K562 (cell line): ENCODE data around the gene ZNF692. TPM values are rescaled to one million over a fixed set of nuclear protein-coding genes. Genes with fewer than 3 reads are reported as not detected.
A peak's percentile ranks its signal among the peaks of the same experiment; 100 is the strongest.

Experiments used
- ASH1L ChIP-seq: fragments of 450-650 bp; IDR thresholded peaks from 2 replicates; pipeline ENCODE4 v1.6.1; 2018; ENCODE audit warnings: borderline replicate concordance, mild to moderate bottlenecking, low read depth; ENCODE audit not compliant: partially characterized antibody
- CC2D1A ChIP-seq: fragments of 450-650 bp; IDR thresholded peaks from 2 replicates; pipeline ENCODE4 v1.6.1; 2017; ENCODE audit warnings: mild to moderate bottlenecking
- CREM ChIP-seq: IDR thresholded peaks from 2 replicates; pipeline ENCODE4 v1.6.1; 2014; ENCODE audit warnings: antibody characterized with exemption, low read depth
- DPF2 ChIP-seq: fragments of 450-650 bp; IDR thresholded peaks from 2 replicates; pipeline ENCODE4 v1.6.1; 2016
- FOXJ3 ChIP-seq: sonication (generic); formaldehyde crosslinking; IDR thresholded peaks from 2 replicates; pipeline ENCODE4 v1.4.0; 2020; ENCODE audit warnings: mild to moderate bottlenecking, missing genetic modification reagents
- GATAD2B ChIP-seq: fragments of 450-650 bp; IDR thresholded peaks from 2 replicates; pipeline ENCODE4 v1.6.1; 2017; ENCODE audit warnings: mild to moderate bottlenecking, borderline replicate concordance
- LARP7 ChIP-seq: fragments of 450-650 bp; IDR thresholded peaks from 2 replicates; pipeline ENCODE4 v1.6.1; 2016
- MAFK ChIP-seq: IDR thresholded peaks from 2 replicates; pipeline ENCODE4 v1.6.1; 2011; ENCODE audit warnings: low read length, improper control_type of control experiment
- NFE2 ChIP-seq: IDR thresholded peaks from 2 replicates; pipeline ENCODE4 v1.6.1; 2014; ENCODE audit warnings: antibody characterized with exemption, low read depth
- NRF1 ChIP-seq, 2 experiments: fragments of 450-650 bp; IDR thresholded peaks in 1 of 2; conservative IDR thresholded peaks in 1 of 2; 2 replicates each; pipeline ENCODE4 v1.6.1; 2014; ENCODE audit warnings: mild to moderate bottlenecking in 2 of 2
- PHB ChIP-seq: fragments of 250-450 bp; sonication (Bioruptor Pico); IDR thresholded peaks from 2 replicates; pipeline ENCODE4 v1.5.0; 2021
- POLR2H ChIP-seq: IDR thresholded peaks from 2 replicates; pipeline ENCODE4 v1.6.1; 2016; ENCODE audit warnings: missing genetic modification characterization, low read depth, mild to moderate bottlenecking, control low read depth, missing compliant biosample characterization, moderate library complexity
- SMC3 ChIP-seq: conservative IDR thresholded peaks from 2 replicates; pipeline ENCODE4 v1.6.1; 2011; ENCODE audit warnings: low read depth, low read length, improper control_type of control experiment; ENCODE audit not compliant: insufficient read depth
- XRCC4 ChIP-seq: IDR thresholded peaks from one replicate; pipeline ENCODE4 v1.6.1; 2011; ENCODE audit not compliant: insufficient read depth, insufficient read length; ENCODE audit errors: extremely low read depth
- ZBTB17 ChIP-seq: fragments of 450-650 bp; formaldehyde crosslinking; IDR thresholded peaks from 2 replicates; pipeline ENCODE4 v1.4.0; 2020; ENCODE audit warnings: mild to moderate bottlenecking
- ZKSCAN1 ChIP-seq: fragments of 150-350 bp; IDR thresholded peaks from 2 replicates; pipeline ENCODE4 v1.6.1; 2016; ENCODE audit warnings: low read depth, low read length
- ZNF217 ChIP-seq: sonication (generic); formaldehyde crosslinking; IDR thresholded peaks from 2 replicates; pipeline ENCODE4 v1.8.0; 2022; ENCODE audit warnings: mild to moderate bottlenecking, missing genetic modification reagents
- ZNF316 ChIP-seq: fragments of 450-650 bp; IDR thresholded peaks from 2 replicates; pipeline ENCODE4 v1.6.1; 2016
- ZNF347 ChIP-seq: fragments of 450-650 bp; formaldehyde crosslinking; IDR thresholded peaks from 2 replicates; pipeline ENCODE4 v1.4.0; 2020; ENCODE audit warnings: low read depth, mild to moderate bottlenecking, moderate library complexity
- polyA plus RNA-seq, 8 experiments: library from polyadenylated mRNA; depleted of rRNA in 4 of 8; stranded (reverse) in 5 of 8; unstranded in 3 of 8; fragments of >200 nt; fragmentation: Nextera tagmentation in 2 of 8; fragmentation: Illumina TruSeq in 1 of 8; extraction: Ambion mirVana in 2 of 8; extraction: Trizol in 1 of 8; gene quantifications; 2 replicates each; pipeline versions ENCODE4 v1.2.1 to v1.2.3, GENCODE V29; 2011 to 2014; ENCODE audit warnings: inconsistent platforms in 1 of 8, missing spikeins in 1 of 8
- total RNA-seq, 7 experiments: library from RNA; depleted of rRNA in 6 of 7; stranded (reverse); fragments of >200 nt in 6 of 7; fragmentation: Illumina TruSeq in 2 of 7; extraction: Trizol in 2 of 7; gene quantifications; 2 replicates each; pipeline versions ENCODE4 v1.2.1 to v1.2.3, GENCODE V29; 2011 to 2021; ENCODE audit warnings: low replicate concordance in 1 of 7
- TF ChIP-seq, protein P1 (sequence below): sonication (generic); IDR thresholded peaks from 2 replicates; pipeline ENCODE4 v1.6.1; 2016
- TF ChIP-seq, protein P2 (sequence below): sonication (generic); formaldehyde crosslinking; IDR thresholded peaks from 2 replicates; pipeline ENCODE4 v1.9.0; 2022; ENCODE audit warnings: mild to moderate bottlenecking, missing genetic modification reagents
- TF ChIP-seq, protein P3 (sequence below), 2 experiments: fragments of 450-650 bp; formaldehyde crosslinking in 1 of 2; IDR thresholded peaks; 2 replicates each; pipeline versions ENCODE4 v1.4.0 to v1.6.1; 2014 to 2020; ENCODE audit warnings: mild to moderate bottlenecking in 2 of 2, borderline replicate concordance in 1 of 2, low read depth in 1 of 2

ZNF692 gene
- total and polyA plus RNA-seq, 9 of the 15 experiments (the other 6 are each of a cell fraction or from before 2014, with no cell fraction given), result 8.4 to 143 (median 55.9) TPM

DNA sequence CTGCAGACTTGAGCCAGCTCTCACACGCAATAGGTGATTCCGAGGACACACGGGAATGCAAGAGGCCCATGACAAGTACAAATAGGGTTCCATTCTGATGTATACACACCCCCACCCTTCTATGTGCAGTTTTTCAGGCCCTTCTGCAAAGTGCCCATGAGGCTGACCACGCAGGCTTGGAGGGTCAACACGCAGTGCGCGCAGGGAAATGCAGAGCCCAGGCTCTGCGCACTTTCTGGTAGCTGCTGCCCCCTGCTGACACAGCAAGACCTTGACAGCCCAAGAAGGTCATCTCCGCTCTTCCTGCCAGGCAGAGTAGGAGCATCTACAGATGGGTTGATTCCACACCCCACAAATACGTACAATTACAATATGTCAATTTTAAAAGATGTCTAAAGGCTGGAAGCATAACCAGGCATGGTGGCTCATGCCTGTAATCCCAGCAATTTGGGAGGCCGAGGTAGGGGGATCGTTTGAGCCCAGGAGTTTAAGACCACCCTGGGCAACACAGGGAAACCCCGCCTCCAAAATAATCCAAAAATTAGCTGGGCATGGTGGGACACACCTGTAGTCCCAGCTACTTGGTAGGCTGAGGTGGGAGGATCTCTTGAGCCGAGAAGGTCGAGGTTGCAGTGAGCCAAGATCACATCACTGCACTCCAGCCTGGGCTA is 51.7 kb downstream of the ZNF692 start (continued):
- TF ChIP-seq ZBTB17 (CRISPR knock-in tag), result no peak
- no peak for TF ChIP-seq GATAD2B
- no peak for TF ChIP-seq ZNF217 (CRISPR knock-in tag)
- peak; percentile 52; the same call in 1 of the 2 replicates for TF ChIP-seq MAFK
- TF ChIP-seq FOXJ3 (CRISPR knock-in tag), result no peak
- no peak for TF ChIP-seq XRCC4
- TF ChIP-seq, protein P1, sequence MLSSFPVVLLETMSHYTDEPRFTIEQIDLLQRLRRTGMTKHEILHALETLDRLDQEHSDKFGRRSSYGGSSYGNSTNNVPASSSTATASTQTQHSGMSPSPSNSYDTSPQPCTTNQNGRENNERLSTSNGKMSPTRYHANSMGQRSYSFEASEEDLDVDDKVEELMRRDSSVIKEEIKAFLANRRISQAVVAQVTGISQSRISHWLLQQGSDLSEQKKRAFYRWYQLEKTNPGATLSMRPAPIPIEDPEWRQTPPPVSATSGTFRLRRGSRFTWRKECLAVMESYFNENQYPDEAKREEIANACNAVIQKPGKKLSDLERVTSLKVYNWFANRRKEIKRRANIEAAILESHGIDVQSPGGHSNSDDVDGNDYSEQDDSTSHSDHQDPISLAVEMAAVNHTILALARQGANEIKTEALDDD, result no peak
- TF ChIP-seq, protein P2, sequence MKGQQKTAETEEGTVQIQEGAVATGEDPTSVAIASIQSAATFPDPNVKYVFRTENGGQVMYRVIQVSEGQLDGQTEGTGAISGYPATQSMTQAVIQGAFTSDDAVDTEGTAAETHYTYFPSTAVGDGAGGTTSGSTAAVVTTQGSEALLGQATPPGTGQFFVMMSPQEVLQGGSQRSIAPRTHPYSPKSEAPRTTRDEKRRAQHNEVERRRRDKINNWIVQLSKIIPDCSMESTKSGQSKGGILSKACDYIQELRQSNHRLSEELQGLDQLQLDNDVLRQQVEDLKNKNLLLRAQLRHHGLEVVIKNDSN (CRISPR knock-in tag), result no peak
- no peak for TF ChIP-seq NFE2
- peak; percentile 91 for TF ChIP-seq SMC3
- peak; percentile 35; the same call in 1 of the 2 replicates for TF ChIP-seq CREM
- TF ChIP-seq POLR2H, result no peak
- TF ChIP-seq CC2D1A, result peak; percentile 79
- no peak for TF ChIP-seq PHB
- TF ChIP-seq, protein P3, sequence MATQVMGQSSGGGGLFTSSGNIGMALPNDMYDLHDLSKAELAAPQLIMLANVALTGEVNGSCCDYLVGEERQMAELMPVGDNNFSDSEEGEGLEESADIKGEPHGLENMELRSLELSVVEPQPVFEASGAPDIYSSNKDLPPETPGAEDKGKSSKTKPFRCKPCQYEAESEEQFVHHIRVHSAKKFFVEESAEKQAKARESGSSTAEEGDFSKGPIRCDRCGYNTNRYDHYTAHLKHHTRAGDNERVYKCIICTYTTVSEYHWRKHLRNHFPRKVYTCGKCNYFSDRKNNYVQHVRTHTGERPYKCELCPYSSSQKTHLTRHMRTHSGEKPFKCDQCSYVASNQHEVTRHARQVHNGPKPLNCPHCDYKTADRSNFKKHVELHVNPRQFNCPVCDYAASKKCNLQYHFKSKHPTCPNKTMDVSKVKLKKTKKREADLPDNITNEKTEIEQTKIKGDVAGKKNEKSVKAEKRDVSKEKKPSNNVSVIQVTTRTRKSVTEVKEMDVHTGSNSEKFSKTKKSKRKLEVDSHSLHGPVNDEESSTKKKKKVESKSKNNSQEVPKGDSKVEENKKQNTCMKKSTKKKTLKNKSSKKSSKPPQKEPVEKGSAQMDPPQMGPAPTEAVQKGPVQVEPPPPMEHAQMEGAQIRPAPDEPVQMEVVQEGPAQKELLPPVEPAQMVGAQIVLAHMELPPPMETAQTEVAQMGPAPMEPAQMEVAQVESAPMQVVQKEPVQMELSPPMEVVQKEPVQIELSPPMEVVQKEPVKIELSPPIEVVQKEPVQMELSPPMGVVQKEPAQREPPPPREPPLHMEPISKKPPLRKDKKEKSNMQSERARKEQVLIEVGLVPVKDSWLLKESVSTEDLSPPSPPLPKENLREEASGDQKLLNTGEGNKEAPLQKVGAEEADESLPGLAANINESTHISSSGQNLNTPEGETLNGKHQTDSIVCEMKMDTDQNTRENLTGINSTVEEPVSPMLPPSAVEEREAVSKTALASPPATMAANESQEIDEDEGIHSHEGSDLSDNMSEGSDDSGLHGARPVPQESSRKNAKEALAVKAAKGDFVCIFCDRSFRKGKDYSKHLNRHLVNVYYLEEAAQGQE (IDR thresholded peaks at IDR 0.05; ENCODE audit: borderline replicate concordance), result peak; percentile 90
- TF ChIP-seq, protein P3 (CRISPR knock-in tag; IDR thresholded peaks at IDR 0.05; ENCODE audit: low read depth), result no peak
- no peak for TF ChIP-seq ASH1L
- TF ChIP-seq ZNF347 (CRISPR knock-in tag), result no peak
- no peak for TF ChIP-seq LARP7
- TF ChIP-seq ZKSCAN1, result no peak
- peak; percentile 52 to 61 for TF ChIP-seq NRF1 (conservative IDR thresholded peaks at IDR 0.05 in 1 of 2, IDR thresholded peaks at IDR 0.05 in 1 of 2)
- no peak for TF ChIP-seq DPF2
- TF ChIP-seq ZNF316, result peak; percentile 87
